Calu3 (cell line): Measurements from ENCODE around the gene MED23. TPM values are rescaled to one million over a fixed set of nuclear protein-coding genes. Genes with fewer than 3 reads are reported as not detected.

Experiments
- BruUV-seq: library from RNA; stranded (reverse); fragments of 400-500 nt; replicated peaks from 2 replicates; lab custom pipeline; 2021; lab: Mats Ljungman, UMichigan
- CTCF ChIA-PET: fragments of 300-600 bp; sonication (Branson Sonifier 250); formaldehyde crosslinking; loops from one replicate; lab custom pipeline; 2022; ENCODE audit warnings: antibody characterized with exemption; lab: Charles Lee
- DNase-seq: peaks from one replicate; pipeline ENCODE4 v3.0.0; 2022
- H3K27ac Mint-ChIP-seq: one replicate; pipeline ENCODE4 v1.8.0; 2022; ENCODE audit warnings: mixed read lengths; ENCODE audit not compliant: unreplicated experiment
- H3K27me3 Mint-ChIP-seq: one replicate; pipeline ENCODE4 v1.8.0; 2022; ENCODE audit warnings: mixed read lengths; ENCODE audit not compliant: unreplicated experiment
- H3K36me3 Mint-ChIP-seq: one replicate; pipeline ENCODE4 v1.8.0; 2022; ENCODE audit warnings: mild to moderate bottlenecking, moderate library complexity, mixed read lengths; ENCODE audit not compliant: insufficient read depth, unreplicated experiment
- H3K4me1 Mint-ChIP-seq: one replicate; pipeline ENCODE4 v1.8.0; 2022; ENCODE audit warnings: mild to moderate bottlenecking, low read depth, mixed read lengths; ENCODE audit not compliant: unreplicated experiment
- H3K4me3 Mint-ChIP-seq: one replicate; pipeline ENCODE4 v1.8.0; 2022; ENCODE audit warnings: mild to moderate bottlenecking, low read depth, moderate library complexity, mixed read lengths; ENCODE audit not compliant: unreplicated experiment
- H3K9me3 Mint-ChIP-seq: one replicate; pipeline ENCODE4 v1.8.0; 2022; ENCODE audit warnings: low read depth, mixed read lengths; ENCODE audit not compliant: unreplicated experiment
- CTCF ChIP-seq: fragments of 200-600 bp; IDR thresholded peaks from one replicate; pipeline ENCODE4 v1.8.0; 2022; ENCODE audit warnings: antibody characterized with exemption; ENCODE audit not compliant: unreplicated experiment
- intact Hi-C: fragments of 100-400 bp; cut with micrococcal nuclease; formaldehyde crosslinking; loops from one replicate; pipeline ENCODE4 v1.10.0; 2022; ENCODE audit not compliant: unreplicated experiment
- total RNA-seq: library from RNA; stranded (reverse); gene quantifications from 2 replicates; pipeline ENCODE4 v1.2.3, GENCODE V29; 2022

Gene MED23
- total RNA-seq, 1 experiment from 2014 or later, result 31.0 TPM

GRCh38 chr6:131629651-131630050, 1.6 kb upstream of the MED23 start:
- intact Hi-C loops, result no loop called here
- CTCF ChIA-PET, result interaction anchor here (1.0 kb wide), 1 partner anchor 110 kb away, joined by 4 read pairs; no protein-coding TSS in a partner anchor
- Mint-ChIP-seq H3K4me3 (no peak overlapping the region), H3K4me1 (peaks cover 9% of the 10 kb centered on the region), H3K27me3 (peaks cover 14% of the 10 kb centered on the region), H3K9me3 (no peaks in the 10 kb centered on the region), H3K27ac (no peak overlapping the region), H3K36me3 (peaks cover 21% of the 10 kb centered on the region)
- BruUV-seq, result no TSS peak
- TF ChIP-seq CTCF, result no peak
- no peak for DNase-seq

GRCh38 chr6:131628726-131629125, 684 bp upstream of the MED23 start:
- Mint-ChIP-seq H3K36me3 (peaks cover 26% of the 10 kb centered on the region), H3K27ac (no peak overlapping the region), H3K4me3 (peak overlapping the region; percentile 93), H3K4me1 (peaks cover 9% of the 10 kb centered on the region), H3K9me3 (no peaks in the 10 kb centered on the region), H3K27me3 (peaks cover 14% of the 10 kb centered on the region)
- intact Hi-C loops, result no loop called here
- BruUV-seq, result no TSS peak
- DNase-seq, result no peak
- TF ChIP-seq CTCF, result no peak
- CTCF ChIA-PET, result interaction anchor here (0.5 to 1.5 kb wide), 10 partner anchors 8 to 429 kb away, joined by 3 to 7 read pairs (median 4); partner anchors contain the start of gene ENPP3

- H3K36me3 Mint-ChIP-seq, result peaks cover 35% of the 10 kb centered on the region
- CTCF ChIA-PET, result no interaction called here
- no TSS peak for BruUV-seq
Measured at GRCh38 chr6:131615275-131615674, 12.8 kb downstream of the MED23 start.

GRCh38 chr6:131613296-131613925, 14.6 kb downstream of the MED23 start:
- Mint-ChIP-seq H3K9me3 (no peaks in the 10 kb centered on the region), H3K27me3 (no peaks in the 10 kb centered on the region), H3K4me3 (no peak overlapping the region), H3K4me1 (no peaks in the 10 kb centered on the region), H3K27ac (no peak overlapping the region), H3K36me3 (peaks cover 33% of the 10 kb centered on the region)
- intact Hi-C loops, result no loop called here
- TF ChIP-seq CTCF, result no peak
- BruUV-seq, result no TSS peak
- CTCF ChIA-PET, result interaction anchor here (1.6 kb wide), 1 partner anchor 15 kb away, joined by 5 read pairs; the partner anchor contains the start of gene MED23
- no peak for DNase-seq

More at GRCh38 chr6:131615275-131615674, 12.8 kb downstream of the MED23 start:
- no peaks in the 10 kb centered on the region for H3K4me1 Mint-ChIP-seq
- no peak for DNase-seq
- TF ChIP-seq CTCF, result no peak
- H3K27me3 Mint-ChIP-seq, result no peaks in the 10 kb centered on the region
- no peak overlapping the region for H3K4me3 Mint-ChIP-seq
- no peak overlapping the region for H3K27ac Mint-ChIP-seq
- H3K9me3 Mint-ChIP-seq, result no peaks in the 10 kb centered on the region
- intact Hi-C loops, result no loop called here
